Right lobe of liver (tissue), 6 donors: ENCODE results near the gene UBE4B. TPM values are rescaled to one million over a fixed set of nuclear protein-coding genes. Genes with fewer than 3 reads are reported as not detected.

Experiments
- ATAC-seq, 4 donors: fragments of 200-7000 bp; cut with Tn5 transposase; one replicate each; pipeline ENCODE4 v1.9.1; 2020; ENCODE audit warnings: mild to moderate bottlenecking in 4 of 4, moderate library complexity in 4 of 4
- DNase-seq, 3 donors: peaks; one replicate each; pipeline ENCODE4 v3.0.0-alpha.2; 2020
- H3K27ac ChIP-seq, 3 donors: fragments of 200-600 bp; one replicate each; pipeline ENCODE4 v1.8.0; 2022
- H3K27me3 ChIP-seq, 2 donors: fragments of 200-600 bp; one replicate each; pipeline ENCODE4 v1.8.0; 2022
- H3K36me3 ChIP-seq, 4 donors: fragments of 200-600 bp; sonication (generic) in 1 of 4; one replicate each; pipeline versions ENCODE4 v1.5.1 to v1.8.0; 2017 to 2022; ENCODE audit warnings: control low read depth in 1 of 4
- H3K4me1 ChIP-seq, 4 donors: fragments of 200-600 bp; sonication (generic) in 1 of 4; one replicate each; pipeline versions ENCODE4 v1.5.1 to v1.8.0; 2017 to 2022; ENCODE audit warnings: control low read depth in 1 of 4
- H3K4me3 ChIP-seq, 3 donors: fragments of 200-600 bp; one replicate each; pipeline ENCODE4 v1.8.0; 2022
- H3K9me3 ChIP-seq, 4 donors: fragments of 200-600 bp; sonication (generic) in 1 of 4; one replicate each; pipeline versions ENCODE4 v1.5.1 to v1.8.0; 2017 to 2022; ENCODE audit warnings: control low read depth in 1 of 4
- POLR2A ChIP-seq: fragments of 450-650 bp; IDR thresholded peaks from one replicate; pipeline ENCODE4 v1.6.1; 2017; ENCODE audit warnings: antibody characterized with exemption, mild to moderate bottlenecking
- WGBS: methylation state at CpG from one replicate; pipeline ENCODE4 v1.1.6; 2018; ENCODE audit warnings: low coverage, low lambda C conversion rate; ENCODE audit not compliant: insufficient coverage; ENCODE audit errors: missing lambda C conversion rate; 5-methylcytosine and 5-hydroxymethylcytosine counted together
- intact Hi-C, 2 donors: fragments of 100-400 bp; cut with DNase I; formaldehyde crosslinking; loops; one replicate each; pipeline versions ENCODE4 v1.11.2 to v1.14.1; 2022
- total RNA-seq, 6 experiments: library from RNA; depleted of rRNA in 2 of 6; stranded (reverse); fragments of >200 nt in 2 of 6; fragmentation: NEBNext Ultra II Directional in 3 of 6; extraction: Animal tissue kit (Norgen Biotek cat#: 25700) in 3 of 6; gene quantifications; one replicate each; pipeline versions ENCODE4 v1.1.0 to v1.2.4, GENCODE V29; 2016 to 2023
- TF ChIP-seq, protein P1 (sequence below), 4 donors: fragments of 200-600 bp in 3 of 4; fragments of 450-650 bp in 1 of 4; IDR thresholded peaks; one replicate each; pipeline versions ENCODE4 v1.5.1 to v1.8.0; 2016 to 2022; ENCODE audit warnings: antibody characterized with exemption in 4 of 4, mild to moderate bottlenecking in 2 of 4
- donor health status: DM: no; HTN: yes; CAD: no.
- donor health status: DM: no; HTN: no; CAD: no.
- donor health status: DM: no; HTN: no; CAD: no.
- donor health status: DM: no; HTN: yes; CAD: no.
- donor health status: DM: no; HTN: yes; CAD: no.

UBE4B gene
- total RNA-seq, 6 experiments from 2014 or later = 11.4 to 27.9 (median 22.6) TPM

- intact Hi-C loops = no loop called here
Observed at GRCh38 chr1:10149231-10149630, 116.5 kb downstream of the UBE4B start.

DNA sequence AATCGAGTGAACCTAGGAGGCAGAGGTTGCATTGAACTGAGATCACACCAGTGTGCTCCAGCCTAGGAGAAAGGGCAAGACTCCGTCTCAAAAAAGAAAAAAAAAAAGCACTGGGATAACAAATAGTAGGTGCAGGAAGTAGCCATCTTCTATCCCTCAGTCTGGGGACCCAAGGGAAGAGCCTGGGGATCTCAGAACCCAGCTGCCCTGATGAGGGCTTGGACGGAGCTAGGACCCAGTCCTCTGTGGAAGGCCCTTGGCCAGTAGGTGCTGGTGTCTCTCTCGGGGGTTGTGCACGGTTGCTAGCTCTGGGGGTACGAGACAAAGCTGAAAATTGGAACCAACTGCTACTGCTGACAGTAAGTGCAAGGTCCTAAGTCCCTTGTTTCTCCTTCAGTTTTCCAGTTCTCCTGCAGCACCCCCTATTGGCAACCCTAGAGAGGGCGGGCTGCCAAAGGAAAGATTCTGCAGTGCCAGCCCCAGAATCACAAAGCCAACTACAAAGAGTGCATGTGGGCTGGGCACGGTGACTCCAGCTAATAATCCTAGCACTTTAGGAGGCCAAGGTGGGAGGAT lies 120.0 kb downstream of the UBE4B start:
- Histone ChIP-seq H3K27me3 (no peaks in the 10 kb centered on the region), H3K36me3 (peaks cover 0 to 12% (median 0%) of the 10 kb centered on the region in 4 donors), H3K4me3 (no peak overlapping the region), H3K27ac (no peak overlapping the region), H3K9me3 (no peaks in the 10 kb centered on the region), H3K4me1 (no peaks in the 10 kb centered on the region)
- peak; percentile 68 to 87 (median 74) for ATAC-seq
- 82% methylated on average over 3 of the region's 8 CpGs for WGBS
- intact Hi-C loops = no loop called here
- TF ChIP-seq POLR2A = no peak
- TF ChIP-seq, protein P1, sequence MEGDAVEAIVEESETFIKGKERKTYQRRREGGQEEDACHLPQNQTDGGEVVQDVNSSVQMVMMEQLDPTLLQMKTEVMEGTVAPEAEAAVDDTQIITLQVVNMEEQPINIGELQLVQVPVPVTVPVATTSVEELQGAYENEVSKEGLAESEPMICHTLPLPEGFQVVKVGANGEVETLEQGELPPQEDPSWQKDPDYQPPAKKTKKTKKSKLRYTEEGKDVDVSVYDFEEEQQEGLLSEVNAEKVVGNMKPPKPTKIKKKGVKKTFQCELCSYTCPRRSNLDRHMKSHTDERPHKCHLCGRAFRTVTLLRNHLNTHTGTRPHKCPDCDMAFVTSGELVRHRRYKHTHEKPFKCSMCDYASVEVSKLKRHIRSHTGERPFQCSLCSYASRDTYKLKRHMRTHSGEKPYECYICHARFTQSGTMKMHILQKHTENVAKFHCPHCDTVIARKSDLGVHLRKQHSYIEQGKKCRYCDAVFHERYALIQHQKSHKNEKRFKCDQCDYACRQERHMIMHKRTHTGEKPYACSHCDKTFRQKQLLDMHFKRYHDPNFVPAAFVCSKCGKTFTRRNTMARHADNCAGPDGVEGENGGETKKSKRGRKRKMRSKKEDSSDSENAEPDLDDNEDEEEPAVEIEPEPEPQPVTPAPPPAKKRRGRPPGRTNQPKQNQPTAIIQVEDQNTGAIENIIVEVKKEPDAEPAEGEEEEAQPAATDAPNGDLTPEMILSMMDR (IDR thresholded peaks at IDR 0.05) = peak; percentile 34 to 63 (median 46)
- peak; percentile 25 to 69 (median 60) for DNase-seq

More at GRCh38 chr1:10149231-10149630, 116.5 kb downstream of the UBE4B start:
- DNase-seq (no peak), ATAC-seq (no peak)
- Histone ChIP-seq H3K4me3 (no peak overlapping the region), H3K27ac (no peak overlapping the region), H3K9me3 (no peaks in the 10 kb centered on the region), H3K4me1 (no peaks in the 10 kb centered on the region), H3K27me3 (no peaks in the 10 kb centered on the region), H3K36me3 (peaks cover 0 to 30% (median 2%) of the 10 kb centered on the region in 4 donors)
- TF ChIP-seq, protein P1 (IDR thresholded peaks at IDR 0.05) = no peak
- no peak for TF ChIP-seq POLR2A

- DNase-seq (no peak), ATAC-seq (peak in 1 of 4 donors; percentile 19)
- peaks cover 0 to 6% (median 4%) of the 10 kb centered on the region in 4 donors for H3K36me3 ChIP-seq
- H3K27ac ChIP-seq = no peak overlapping the region
- H3K27me3 ChIP-seq = no peaks in the 10 kb centered on the region
- H3K9me3 ChIP-seq = no peaks in the 10 kb centered on the region
- TF ChIP-seq, protein P1 (IDR thresholded peaks at IDR 0.05) = no peak
- no peak for TF ChIP-seq POLR2A
- intact Hi-C loops = no loop called here
- WGBS = 52% methylated on average over 3 of the region's 4 CpGs
- no peaks in the 10 kb centered on the region for H3K4me1 ChIP-seq
- H3K4me3 ChIP-seq = no peak overlapping the region
Observed at GRCh38 chr1:10155087-10155712, 122.4 kb downstream of the UBE4B start.

- Histone ChIP-seq H3K36me3 (peaks cover 0 to 15% (median 5%) of the 10 kb centered on the region in 4 donors), H3K9me3 (no peaks in the 10 kb centered on the region), H3K27ac (no peak overlapping the region)
Observed at GRCh38 chr1:10160173-10160572, 127.4 kb downstream of the UBE4B start.

More at GRCh38 chr1:10160173-10160572, 127.4 kb downstream of the UBE4B start:
- no peak for DNase-seq
- no peak for ATAC-seq
- Histone ChIP-seq H3K27me3 (no peaks in the 10 kb centered on the region), H3K4me1 (no peaks in the 10 kb centered on the region), H3K4me3 (no peak overlapping the region)
- no peak for TF ChIP-seq POLR2A
- TF ChIP-seq, protein P1 (IDR thresholded peaks at IDR 0.05) = no peak
- intact Hi-C loops = no loop called here
- 77% methylated on average over 3 of the region's 3 CpGs for WGBS
